ENCODE measurements around the gene DNHD1. TPM values are rescaled to one million over a fixed set of nuclear protein-coding genes. Genes with fewer than 3 reads are reported as not detected.

The DNHD1 gene
- total and polyA plus RNA-seq, 9 of the 15 experiments (the other 6 are each of a cell fraction or from before 2014, with no cell fraction given) = 0.82 to 9.7 (median 3.8) TPM

GRCh38 chr11:6481012-6481923 is 15.8 kb upstream of the DNHD1 start, which contains the start of the genes ARFIP2 and TIMM10B (continued):
- TF ChIP-seq E2F6 (IDR thresholded peaks at IDR 0.05; ENCODE audit: borderline replicate concordance in 1 of 2, extremely low read depth in 1 of 2, insufficient read depth in 1 of 2, insufficient read length in 1 of 2, low read depth in 1 of 2, low read length in 1 of 2, poor library complexity in 1 of 2, severe bottlenecking in 1 of 2) = peak; percentile 55 to 71
- peak; percentile 88 for TF ChIP-seq E2F8 (IDR thresholded peaks at IDR 0.05; ENCODE audit: low read depth, partially characterized antibody)
- no peak for TF ChIP-seq MXD1 (CRISPR knock-in tag; IDR thresholded peaks at IDR 0.05; ENCODE audit: borderline replicate concordance, poor library complexity, severe bottlenecking)
- no peak for TF ChIP-seq HOXB6 (CRISPR knock-in tag; IDR thresholded peaks at IDR 0.05; ENCODE audit: borderline replicate concordance)
- no peak for TF ChIP-seq SMAD4 (CRISPR knock-in tag; conservative IDR thresholded peaks at IDR 0.05)
- TF ChIP-seq ELF1 (tag; IDR thresholded peaks at IDR 0.05) = peak; percentile 69
- TF ChIP-seq ZNF639 (CRISPR knock-in tag; conservative IDR thresholded peaks at IDR 0.05 in 1 of 2, IDR thresholded peaks at IDR 0.05 in 1 of 2) = peak in 1 of 2 experiments; percentile 61; a peak in 1 of 4 replicates
- peak; percentile 66; the same call in 1 of the 2 replicates for TF ChIP-seq MBD2 (IDR thresholded peaks at IDR 0.05; ENCODE audit: borderline replicate concordance, low read depth)
- TF ChIP-seq AFF1 (IDR thresholded peaks at IDR 0.05; ENCODE audit: low read depth in 1 of 2, partially characterized antibody in 2 of 2) = no peak
- TF ChIP-seq TAF1 (IDR thresholded peaks at IDR 0.05; ENCODE audit: control insufficient read depth, extremely low read depth, insufficient read depth, low read length, severe bottlenecking) = peak; percentile 78
- TF ChIP-seq L3MBTL2 (IDR thresholded peaks at IDR 0.05) = peak; percentile 82
- TF ChIP-seq U2AF1 (optimal IDR thresholded peaks at IDR 0.05; ENCODE audit: low read depth, low read length) = no peak
- TF ChIP-seq ZNF274 (IDR thresholded peaks at IDR 0.05; ENCODE audit: borderline replicate concordance, low read depth, low read length) = no peak
- no peak for TF ChIP-seq NBN (IDR thresholded peaks at IDR 0.05; ENCODE audit: low read depth)
